HG03175 (cell line): ENCODE data around the gene PGM2L1.

Source experiments
- ATAC-seq: cut with Tn5 transposase; IDR thresholded peaks from one replicate; pipeline ENCODE4 v1.9.1; 2021; ENCODE audit warnings: mild to moderate bottlenecking, moderate library complexity; ENCODE audit not compliant: unreplicated experiment

The PGM2L1 gene

DNA sequence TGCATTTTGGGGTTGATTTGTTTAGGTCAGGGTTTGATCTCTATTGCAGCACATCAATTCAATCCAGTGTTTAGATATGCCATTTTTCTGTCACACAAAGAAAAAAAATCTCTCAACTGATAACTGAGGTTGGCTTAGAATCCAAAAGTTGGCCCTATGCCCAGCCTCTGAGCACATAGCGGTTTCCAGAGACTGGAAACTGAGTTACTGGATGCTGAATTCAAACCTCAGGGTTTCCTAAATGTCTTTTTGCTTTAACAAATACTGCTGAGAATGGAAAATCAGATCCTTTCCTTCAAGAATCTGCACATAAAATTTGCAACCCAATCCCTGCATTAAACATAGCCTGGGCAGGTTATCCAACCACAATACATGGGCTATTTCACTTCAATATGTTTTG lies 90.8 kb downstream of the PGM2L1 start:
- ATAC-seq = no peak

GRCh38 chr11:74306435-74307175 lies 91.6 kb downstream of the PGM2L1 start:
- no peak for ATAC-seq

DNA sequence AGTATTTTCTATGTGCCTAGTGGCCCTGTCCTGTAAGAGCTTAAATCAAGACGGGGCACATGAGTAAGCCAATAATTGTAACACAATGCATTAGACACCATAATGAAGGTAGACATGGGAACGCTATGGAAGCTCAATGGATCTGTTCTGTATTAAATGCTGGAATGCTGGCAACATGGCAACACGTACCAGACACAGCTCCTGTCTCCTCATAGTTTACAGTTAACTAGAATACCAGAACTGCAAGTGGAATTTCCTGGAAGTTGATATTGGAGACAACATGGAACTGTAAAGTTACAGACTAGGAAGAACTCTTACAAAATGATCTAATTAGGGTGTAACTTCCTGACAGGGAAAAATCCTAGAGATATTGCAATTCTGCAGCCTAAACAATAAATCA lies 99.2 kb downstream of the PGM2L1 start:
- ATAC-seq = no peak

DNA sequence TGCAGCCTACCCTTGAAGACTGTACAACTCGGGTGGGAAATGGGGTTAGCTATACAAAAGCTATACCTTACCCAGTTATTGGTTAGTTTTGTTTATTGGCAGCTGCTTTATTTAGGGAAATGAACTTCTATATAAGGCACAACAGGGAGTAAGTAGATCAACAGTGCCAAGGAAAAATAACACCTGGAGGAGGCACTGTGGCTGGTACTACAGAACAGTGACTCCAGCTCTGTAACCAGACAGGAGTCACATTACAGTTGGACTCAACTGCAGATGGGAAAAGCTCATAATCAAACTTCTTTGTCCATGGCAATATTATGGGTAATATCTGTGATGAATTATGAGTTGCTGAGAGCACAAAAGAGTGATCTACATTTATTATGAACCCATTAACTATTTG lies 100.7 kb downstream of the PGM2L1 start:
- ATAC-seq = no peak

- ATAC-seq = no peak
Measured at GRCh38 chr11:74288911-74289310, 109.3 kb downstream of the PGM2L1 start.

GRCh38 chr11:74288161-74288560 lies 110.1 kb downstream of the PGM2L1 start:
- no peak for ATAC-seq

DNA sequence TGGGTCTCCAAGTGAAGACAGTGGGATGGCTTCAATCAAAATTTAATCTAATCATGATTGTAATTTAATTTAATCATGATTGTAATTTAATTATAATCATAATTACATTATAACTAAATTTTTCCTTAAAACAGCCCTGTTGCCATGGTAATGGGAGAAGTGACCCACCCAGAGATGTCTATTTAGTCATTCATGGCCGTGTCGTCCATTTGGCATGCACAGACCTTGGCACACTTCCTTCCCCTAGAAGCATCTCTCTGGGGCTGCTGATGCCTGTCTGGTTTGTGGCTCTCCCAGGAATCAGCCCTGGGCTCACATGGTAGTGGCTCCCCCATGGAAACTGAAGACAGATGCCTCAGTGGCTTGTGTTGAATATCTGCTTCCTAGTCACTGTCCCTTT lies 113.8 kb downstream of the PGM2L1 start:
- no peak for ATAC-seq

- ATAC-seq = no peak
Measured at GRCh38 chr11:74283580-74284180, 114.6 kb downstream of the PGM2L1 start.

GRCh38 chr11:74282914-74283371 lies 115.3 kb downstream of the PGM2L1 start:
- ATAC-seq = no peak

DNA sequence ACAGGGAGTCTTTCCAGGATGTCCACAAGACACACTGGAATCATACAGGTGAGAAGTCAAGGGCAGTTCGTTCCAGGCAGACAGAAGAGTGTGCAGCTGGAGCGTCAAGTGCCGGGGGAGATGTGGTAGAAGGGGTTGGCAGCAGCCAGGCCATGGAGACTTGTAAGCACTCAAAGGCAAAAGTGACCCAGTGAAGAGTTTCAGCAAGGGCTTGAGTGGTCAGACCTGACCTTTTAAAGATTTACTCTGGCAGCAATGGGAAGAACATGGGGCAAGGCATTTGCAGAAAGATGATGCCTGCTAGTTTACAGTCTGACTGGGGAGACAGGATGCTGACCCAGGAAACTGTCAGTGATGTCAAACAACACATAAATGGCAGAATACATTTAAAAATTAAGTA lies 115.8 kb downstream of the PGM2L1 start:
- no peak for ATAC-seq

- no peak for ATAC-seq
Measured at GRCh38 chr11:74280494-74280893, 117.7 kb downstream of the PGM2L1 start.
